NCI-H146 (cell line): ENCODE measurements around the gene SEC24D.
A peak's percentile ranks its signal among the peaks of the same experiment; 100 is the strongest.
"Not testable (repeated sequence)": the region's sequence is repeated elsewhere in the genome, so short reads cannot be mapped to it uniquely, and the experiment has no call there.

ENCODE experiments used
- DNase-seq: peaks from one replicate; lab custom pipeline; 2025; lab: John Stamatoyannopoulos, UW

The SEC24D gene

GRCh38 chr4:118835571-118836300 is at the start of gene SEC24D:
TSS of gene SEC24D (minus strand) at chr4:118836126. CDS start at chr4:118833696, 2,430 bp downstream.
- DNase-seq, result peak; percentile 78

- no peak for DNase-seq
Observed at GRCh38 chr4:118884716-118885115, 48.8 kb upstream of the SEC24D start.

- no peak for DNase-seq
Observed at GRCh38 chr4:118883861-118884260, 47.9 kb upstream of the SEC24D start.

GRCh38 chr4:118881512-118882146 is 45.7 kb upstream of the SEC24D start:
- DNase-seq, result no peak

GRCh38 chr4:118879409-118879808 is 43.5 kb upstream of the SEC24D start:
- no peak for DNase-seq

- DNase-seq, result not testable (repeated sequence)
Observed at GRCh38 chr4:118878507-118878906, 42.6 kb upstream of the SEC24D start.

GRCh38 chr4:118877797-118878196 is 41.9 kb upstream of the SEC24D start:
- no peak for DNase-seq

GRCh38 chr4:118872181-118872580 is 36.3 kb upstream of the SEC24D start:
- DNase-seq, result no peak

GRCh38 chr4:118869808-118870342 is 33.9 kb upstream of the SEC24D start:
- DNase-seq, result no peak

- no peak for DNase-seq
Observed at GRCh38 chr4:118867311-118868067, 31.6 kb upstream of the SEC24D start.

GRCh38 chr4:118866442-118866841 is 30.5 kb upstream of the SEC24D start:
- DNase-seq, result no peak

- peak; percentile 54 for DNase-seq
Observed at GRCh38 chr4:118865091-118865708, 29.3 kb upstream of the SEC24D start.

- no peak for DNase-seq
Observed at GRCh38 chr4:118858779-118859178, 22.9 kb upstream of the SEC24D start.

- DNase-seq, result no peak
Observed at GRCh38 chr4:118857760-118858159, 21.8 kb upstream of the SEC24D start.

- no peak for DNase-seq
Observed at GRCh38 chr4:118850488-118851173, 14.7 kb upstream of the SEC24D start.

- no peak for DNase-seq
Observed at GRCh38 chr4:118849867-118850487, 14.1 kb upstream of the SEC24D start.

GRCh38 chr4:118848901-118849300 is 13.0 kb upstream of the SEC24D start:
- no peak for DNase-seq

GRCh38 chr4:118848242-118848641 is 12.3 kb upstream of the SEC24D start:
- no peak for DNase-seq

GRCh38 chr4:118846979-118847378 is 11.1 kb upstream of the SEC24D start:
- no peak for DNase-seq

GRCh38 chr4:118845552-118846050 is 9.7 kb upstream of the SEC24D start:
- no peak for DNase-seq

GRCh38 chr4:118843237-118843636 is 7.3 kb upstream of the SEC24D start:
- no peak for DNase-seq
